Occipital lobe (tissue), 2 donors: ENCODE results near the gene ASAP2. TPM values are rescaled to one million over a fixed set of nuclear protein-coding genes. Genes with fewer than 3 reads are reported as not detected.

Experiments
- DNase-seq: peaks from one replicate; lab custom pipeline; 2025; lab: John Stamatoyannopoulos, UW
- total RNA-seq: library from RNA; depleted of rRNA; stranded (reverse); fragments of >200 nt; gene quantifications from one replicate; pipeline ENCODE4 v1.2.3, GENCODE V29; 2014

ASAP2 gene
- total RNA-seq, 1 donor from 2014 or later, result 31.0 TPM

DNA sequence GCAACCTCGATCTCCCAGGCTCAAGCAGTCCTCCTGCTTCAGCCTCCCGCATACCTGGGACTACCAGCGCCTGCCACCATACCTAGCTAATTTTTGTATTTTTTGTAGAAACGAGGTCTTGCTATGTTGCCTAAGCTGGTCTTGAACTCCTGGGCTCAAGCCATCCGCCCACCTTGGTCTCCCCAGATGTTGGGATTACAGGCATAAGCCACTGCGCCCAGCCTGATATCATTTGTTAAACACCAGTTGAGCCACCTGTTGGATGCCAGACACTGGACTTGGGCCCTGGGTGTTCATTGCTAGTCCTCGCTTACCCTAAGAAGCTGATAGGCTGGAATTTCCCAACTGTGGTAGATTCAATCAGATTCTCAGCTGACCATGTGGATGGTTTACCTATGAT, 136.9 kb downstream of the ASAP2 start:
- DNase-seq, result no peak

DNA sequence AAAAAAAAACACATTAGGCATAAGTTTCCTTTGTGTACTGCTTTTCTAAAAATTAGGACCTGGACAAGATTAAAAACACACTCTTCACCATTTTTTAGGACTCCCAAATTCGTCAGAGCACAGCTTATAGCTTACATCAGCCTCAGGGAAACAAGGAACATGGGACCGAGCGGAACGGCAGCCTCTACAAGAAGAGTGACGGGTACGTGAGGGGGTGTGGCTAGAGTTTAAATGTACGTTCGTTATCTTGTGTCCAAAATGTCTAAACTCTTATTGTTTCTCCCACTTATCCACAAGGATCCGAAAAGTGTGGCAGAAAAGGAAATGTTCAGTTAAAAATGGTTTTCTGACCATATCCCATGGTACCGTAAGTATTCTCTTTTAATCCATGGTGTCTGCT, 137.8 kb downstream of the ASAP2 start:
- DNase-seq, result no peak

DNA sequence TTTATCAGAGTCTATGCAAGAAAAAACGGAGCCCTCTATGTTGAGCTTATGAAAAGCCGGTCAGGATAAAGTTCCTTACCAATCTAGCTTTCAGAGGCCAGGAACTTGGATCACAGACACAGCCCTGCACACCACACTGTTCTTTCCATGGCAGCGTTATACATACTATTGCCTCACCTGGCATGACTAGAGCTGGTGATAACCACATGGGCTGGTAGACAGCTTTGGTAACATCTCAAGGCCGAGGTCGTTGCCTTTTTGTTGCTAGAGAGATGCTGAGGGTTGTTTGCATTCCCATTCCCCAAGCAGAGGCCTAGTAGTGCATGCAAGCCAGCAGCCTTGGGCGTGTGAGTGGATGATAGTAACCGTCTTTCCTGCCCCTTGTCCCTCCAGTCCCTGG, 138.7 kb downstream of the ASAP2 start:
- DNase-seq, result no peak

GRCh38 chr2:9345997-9346396, 139.4 kb downstream of the ASAP2 start:
- no peak for DNase-seq

DNA sequence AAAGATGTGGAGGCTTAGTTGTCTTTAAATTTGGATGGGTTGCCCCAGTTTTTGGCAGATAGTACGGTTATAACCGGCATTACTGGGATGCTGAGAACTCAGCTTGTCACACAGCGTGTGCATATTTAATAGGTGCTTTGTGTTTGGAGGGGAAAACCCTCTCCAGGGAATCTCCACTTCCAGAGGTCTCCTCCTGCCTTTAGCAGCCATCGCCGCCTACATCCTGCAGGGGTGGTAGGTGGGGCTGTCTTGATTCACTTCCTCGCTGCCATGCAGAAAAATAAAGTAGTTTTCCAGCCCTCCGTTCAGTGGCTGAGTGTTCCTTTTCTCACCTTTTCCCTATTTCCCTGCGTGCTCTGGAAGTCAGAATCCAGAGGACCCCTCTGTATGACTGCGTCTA, 140.3 kb downstream of the ASAP2 start:
- no peak for DNase-seq

DNA sequence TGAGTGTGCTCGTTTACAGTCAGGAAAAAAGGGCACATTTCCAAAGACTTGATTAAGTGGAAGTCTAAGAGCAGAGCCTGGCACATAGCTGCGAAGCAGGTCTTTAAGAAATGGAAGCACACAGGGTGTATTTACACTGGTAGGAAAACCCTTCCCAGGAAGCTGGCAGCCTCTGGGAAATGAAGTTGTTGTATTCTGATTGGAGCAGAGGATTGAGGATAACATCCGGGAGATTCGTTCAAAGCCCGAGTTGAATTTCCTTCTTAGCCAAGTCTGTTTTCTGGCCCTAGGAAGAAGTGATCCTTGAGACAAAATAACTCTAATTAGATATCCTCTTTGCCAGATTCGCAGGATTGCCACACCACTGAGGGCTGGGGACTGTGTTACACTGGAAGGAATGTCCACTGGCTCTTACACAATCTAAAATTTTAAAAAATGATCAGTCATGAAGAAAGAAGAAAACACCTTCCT, 140.8 kb downstream of the ASAP2 start:
- DNase-seq, result no peak

DNA sequence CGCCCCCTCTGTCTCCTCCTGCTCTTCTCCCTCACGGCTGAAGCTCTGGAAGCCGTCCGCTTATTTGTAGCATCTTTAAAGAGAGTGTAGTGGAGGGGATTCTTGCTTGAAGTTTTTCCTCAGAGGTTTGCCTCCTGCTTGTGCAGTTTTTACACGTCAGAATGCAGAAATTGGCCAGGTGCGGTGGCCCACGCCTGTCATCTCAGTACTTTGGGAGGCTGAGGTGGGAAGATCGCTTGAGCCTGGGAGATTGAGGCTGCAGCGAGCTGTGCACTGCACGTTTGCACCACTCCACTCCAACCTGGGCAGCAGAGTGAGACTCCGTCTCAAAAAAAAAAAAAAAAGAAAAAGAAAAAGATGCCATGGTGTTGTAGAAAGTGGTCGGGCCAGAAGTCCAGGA, 147.7 kb downstream of the ASAP2 start:
- DNase-seq, result no peak

- no peak for DNase-seq
Measured at GRCh38 chr2:9355270-9355669, 148.7 kb downstream of the ASAP2 start.

DNA sequence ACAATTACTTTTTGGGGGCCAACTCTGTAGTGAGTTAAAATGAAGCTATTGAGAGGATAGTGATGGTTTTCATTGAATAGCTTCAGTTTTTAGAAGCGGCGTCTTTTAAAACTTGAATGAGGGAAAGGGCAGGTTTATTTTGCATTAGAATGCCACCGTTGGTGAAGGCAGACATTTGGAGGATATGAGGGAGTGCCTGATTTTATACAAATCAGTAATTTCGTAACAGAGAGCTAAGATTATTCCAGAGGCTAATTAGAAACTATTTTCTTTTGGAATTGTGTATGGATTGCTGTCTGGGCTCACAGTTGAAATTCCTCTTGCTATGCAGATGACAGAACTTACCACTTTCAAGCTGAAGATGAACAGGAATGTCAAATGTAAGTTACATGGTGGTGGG, 149.1 kb downstream of the ASAP2 start:
- DNase-seq, result no peak

DNA sequence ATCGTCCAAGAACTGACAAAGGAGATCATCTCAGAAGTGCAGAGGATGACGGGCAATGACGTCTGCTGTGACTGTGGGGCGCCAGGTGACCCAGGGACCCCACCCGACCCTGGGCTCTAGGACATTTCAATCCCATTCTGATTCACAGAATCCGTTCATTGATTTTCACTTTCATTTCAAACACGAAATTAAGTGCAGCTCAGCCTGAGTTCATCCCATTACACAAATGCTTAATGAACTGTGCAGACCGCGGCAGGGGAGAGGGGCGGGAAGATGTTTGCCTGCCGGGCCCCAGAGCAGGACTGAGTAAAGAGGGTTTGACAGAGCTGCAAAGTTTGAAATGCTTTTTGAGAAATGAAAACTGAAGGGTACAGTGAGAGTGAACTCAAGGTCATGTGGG, 149.6 kb downstream of the ASAP2 start:
- no peak for DNase-seq

GRCh38 chr2:9358846-9359245, 152.2 kb downstream of the ASAP2 start:
- DNase-seq, result no peak

DNA sequence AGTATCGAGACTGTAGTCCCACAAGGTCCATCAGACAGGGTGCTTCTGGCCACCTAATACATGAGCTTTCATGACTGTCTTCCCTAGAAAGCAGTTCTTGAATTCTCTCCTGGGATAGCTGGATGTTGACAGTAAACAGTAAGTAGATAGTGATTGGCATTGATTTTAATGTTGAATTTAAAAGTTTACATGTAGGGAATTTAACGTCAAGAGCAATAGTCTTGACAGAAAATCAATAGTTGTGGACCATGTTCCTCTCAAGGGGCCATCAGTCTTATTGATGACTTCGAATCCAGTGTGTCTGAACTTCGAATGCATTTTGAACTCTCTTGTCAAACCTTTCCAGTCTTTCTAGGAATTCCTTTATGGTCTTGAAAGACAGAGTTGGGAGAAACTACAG, 152.9 kb downstream of the ASAP2 start:
- no peak for DNase-seq

- DNase-seq, result no peak
Measured at GRCh38 chr2:9360110-9360509, 153.5 kb downstream of the ASAP2 start.

- DNase-seq, result no peak
Measured at GRCh38 chr2:9360701-9361100, 154.1 kb downstream of the ASAP2 start.

GRCh38 chr2:9364373-9364772, 157.8 kb downstream of the ASAP2 start:
- DNase-seq, result no peak

- DNase-seq, result no peak
Measured at GRCh38 chr2:9364791-9365497, 158.3 kb downstream of the ASAP2 start.

- no peak for DNase-seq
Measured at GRCh38 chr2:9365498-9366019, 158.9 kb downstream of the ASAP2 start.

GRCh38 chr2:9366026-9366425, 159.4 kb downstream of the ASAP2 start:
- no peak for DNase-seq

DNA sequence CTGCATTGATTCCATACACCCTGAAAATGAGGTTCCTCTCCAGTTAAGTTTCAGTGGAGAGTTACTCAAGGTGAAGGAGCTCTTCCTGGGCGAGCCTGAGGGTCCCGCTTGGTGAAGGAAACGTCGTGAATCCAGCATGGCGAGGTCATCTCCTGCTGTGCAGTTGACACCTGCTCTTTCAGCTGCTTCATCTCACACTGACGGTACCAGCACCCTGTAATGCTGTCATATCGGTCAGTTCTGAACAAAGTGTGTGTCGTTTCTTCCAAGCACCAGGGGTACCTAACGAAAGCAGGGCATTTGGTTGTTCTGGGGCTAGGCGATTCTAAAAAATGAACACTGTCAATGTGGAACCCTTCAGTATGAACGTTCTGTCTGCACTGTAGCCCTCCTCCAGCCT, 164.1 kb downstream of the ASAP2 start:
- DNase-seq, result no peak

DNA sequence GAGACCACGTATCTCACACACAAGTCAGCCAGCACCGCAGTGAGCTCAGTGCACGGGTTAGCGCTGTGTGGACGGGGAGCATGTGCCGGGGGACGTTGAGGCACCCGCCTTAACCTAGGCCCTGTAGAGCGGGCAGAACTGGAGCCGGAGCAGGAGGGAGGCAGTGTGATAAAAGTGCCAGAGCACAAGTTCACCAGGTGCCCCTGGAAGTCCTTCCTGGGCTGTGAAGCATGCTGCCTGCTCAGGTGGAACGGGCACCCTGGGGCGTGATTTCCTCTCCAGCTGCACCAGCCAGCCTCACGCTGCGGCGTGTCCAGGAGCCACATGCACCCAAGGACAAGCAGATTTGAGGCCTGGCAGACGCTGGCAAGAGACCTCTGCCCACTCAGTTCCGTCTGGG, 166.4 kb downstream of the ASAP2 start:
- DNase-seq, result no peak

DNA sequence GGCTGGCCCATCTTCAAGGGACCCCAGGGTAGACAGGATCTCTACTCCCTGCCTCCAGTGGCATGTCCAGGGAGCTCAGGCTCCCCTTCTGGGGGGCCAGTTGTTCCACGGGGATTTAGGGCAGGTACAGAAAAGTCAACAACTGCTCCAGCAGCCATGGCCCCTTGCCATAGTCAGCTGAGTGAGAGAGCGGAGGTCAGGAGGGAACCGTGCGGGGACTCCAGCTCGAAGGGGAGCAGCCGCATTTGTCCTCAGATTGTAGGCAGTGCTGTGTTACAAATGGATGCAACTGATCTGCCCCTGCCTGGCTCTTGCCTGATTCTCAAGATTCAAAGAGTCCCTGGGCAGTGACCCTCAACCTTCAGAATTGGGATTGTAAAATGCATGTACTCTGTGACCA, 166.9 kb downstream of the ASAP2 start:
- DNase-seq, result no peak

DNA sequence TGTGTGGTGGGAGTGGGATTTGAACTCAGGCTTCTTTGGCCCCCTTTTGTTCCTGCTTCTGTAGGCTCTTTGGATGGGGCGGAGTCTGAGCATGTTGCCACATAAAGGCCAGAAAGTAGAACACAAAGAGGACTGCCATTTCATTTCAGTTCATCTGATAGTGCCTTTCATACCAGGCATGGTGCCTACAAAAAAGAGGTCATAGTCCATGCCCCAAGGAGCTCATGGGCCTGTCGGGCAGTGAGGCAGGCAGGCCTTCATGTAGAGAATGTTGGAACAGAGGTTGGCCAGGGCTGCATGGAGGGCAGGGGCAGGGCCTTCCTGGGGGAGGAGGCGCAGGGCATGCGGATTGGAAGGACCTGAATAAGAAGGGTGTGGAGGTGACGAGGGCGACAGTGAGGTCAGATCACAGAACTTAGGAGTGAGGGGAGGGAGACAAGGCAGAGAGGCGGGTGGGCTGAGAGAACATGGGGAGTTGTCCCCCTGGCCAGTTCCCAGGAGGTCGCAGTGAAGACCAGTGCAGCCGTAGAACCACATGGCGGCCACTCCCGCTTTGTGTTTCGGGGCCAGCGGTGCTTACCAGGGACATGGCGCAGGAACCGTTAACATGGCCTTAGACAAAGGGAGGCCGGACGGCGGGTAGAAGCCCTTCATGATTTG, 167.6 kb downstream of the ASAP2 start:
- no peak for DNase-seq

GRCh38 chr2:9375857-9376428, 169.3 kb downstream of the ASAP2 start:
- no peak for DNase-seq
